Measurements from ENCODE around the gene REXO4.

Gene REXO4

DNA sequence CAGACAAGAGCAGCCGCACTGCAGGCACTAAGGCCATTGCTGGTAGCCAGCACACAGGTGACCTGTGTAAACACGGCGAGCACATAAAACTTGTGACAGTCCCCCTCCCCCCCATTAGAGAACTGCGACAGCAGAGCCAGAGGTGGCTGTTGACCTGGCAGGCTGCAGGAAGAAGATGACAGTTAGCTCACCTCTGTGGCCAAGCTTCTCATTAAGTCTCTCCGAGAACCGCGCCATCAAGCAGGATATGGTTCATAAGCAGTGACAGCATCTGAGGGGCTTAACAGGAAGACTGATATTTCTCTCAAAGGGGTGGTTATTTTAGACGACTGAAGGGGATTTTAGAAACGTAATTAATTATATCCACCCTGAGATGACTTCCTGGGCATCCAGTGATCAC is 47.1 kb downstream of the REXO4 start:
- DNase-seq (ENCODE audit: low read depth in 2 of 3, low spot score in 1 of 3) = no peak

DNA sequence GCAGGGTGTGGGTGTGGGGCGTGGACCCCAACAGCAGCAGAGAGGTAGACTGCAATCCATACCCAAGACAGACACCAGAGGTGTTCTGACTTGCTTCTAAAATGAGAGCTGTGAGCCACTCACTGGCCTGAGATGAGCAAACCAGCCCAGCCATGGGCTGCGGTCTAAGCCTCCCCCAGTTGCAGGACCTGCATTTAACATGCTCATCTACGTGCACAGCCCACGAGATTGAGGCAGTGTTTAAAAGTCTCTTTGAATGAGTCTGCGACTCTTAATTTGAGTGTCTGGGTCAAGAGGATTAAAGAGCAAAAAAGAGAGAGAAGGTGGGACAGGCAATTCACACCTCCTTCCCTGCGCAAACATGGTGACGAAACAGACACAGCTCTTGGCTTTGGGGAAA is 47.9 kb downstream of the REXO4 start:
- DNase-seq (ENCODE audit: low read depth in 2 of 3, low spot score in 1 of 3) = no peak

DNA sequence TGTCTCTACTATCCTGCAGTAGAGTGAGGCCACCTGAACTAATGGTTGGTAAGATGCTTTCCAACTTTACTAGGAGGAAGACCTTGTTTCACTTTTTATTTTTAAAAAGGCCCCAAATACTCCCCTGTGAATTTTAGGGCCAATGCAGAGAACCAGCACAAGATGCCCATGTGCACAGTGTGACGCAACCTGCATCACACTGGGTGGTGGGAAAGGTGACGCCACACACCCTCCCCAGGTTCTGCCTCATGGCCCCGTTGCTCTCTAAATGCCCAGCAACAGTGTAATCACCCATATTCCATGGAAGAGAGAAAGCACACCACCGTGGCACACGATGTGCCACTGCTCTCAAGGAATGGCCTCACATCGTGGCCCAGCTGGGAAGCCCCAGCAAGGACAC is 48.4 kb downstream of the REXO4 start:
- no peak for DNase-seq (ENCODE audit: low read depth in 2 of 3, low spot score in 1 of 3)

DNA sequence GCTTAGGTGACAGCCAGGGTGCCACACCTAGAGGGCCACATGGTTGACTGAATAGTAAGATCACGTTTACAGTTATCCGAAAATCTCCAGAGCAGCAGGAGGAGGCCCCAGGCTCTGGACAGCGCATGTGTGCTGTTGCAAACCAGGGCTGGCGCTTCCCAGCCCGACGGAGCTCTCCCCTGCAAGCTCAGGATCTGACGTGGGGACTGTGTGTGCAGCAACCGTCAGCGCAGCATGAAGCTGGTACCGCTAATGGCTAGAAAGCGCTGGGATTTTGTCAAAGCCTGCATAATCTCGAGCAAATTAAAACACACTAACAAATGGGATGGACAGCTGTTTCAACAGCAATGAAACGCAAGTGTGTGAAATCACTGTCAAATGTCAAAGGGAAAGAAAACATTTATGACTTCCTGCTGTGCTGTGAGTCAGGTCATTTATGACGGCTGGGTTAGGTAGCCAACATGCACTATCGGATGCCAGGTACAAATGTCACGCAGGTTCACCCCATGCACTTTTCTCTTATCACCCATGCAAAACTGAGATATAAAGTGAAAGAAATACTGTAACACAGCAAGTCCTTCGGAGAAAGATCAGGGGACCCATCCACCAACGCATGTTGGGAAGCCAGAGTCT is 49.4 kb downstream of the REXO4 start:
- DNase-seq (ENCODE audit: low read depth in 2 of 3, low spot score in 1 of 3) = no peak

DNA sequence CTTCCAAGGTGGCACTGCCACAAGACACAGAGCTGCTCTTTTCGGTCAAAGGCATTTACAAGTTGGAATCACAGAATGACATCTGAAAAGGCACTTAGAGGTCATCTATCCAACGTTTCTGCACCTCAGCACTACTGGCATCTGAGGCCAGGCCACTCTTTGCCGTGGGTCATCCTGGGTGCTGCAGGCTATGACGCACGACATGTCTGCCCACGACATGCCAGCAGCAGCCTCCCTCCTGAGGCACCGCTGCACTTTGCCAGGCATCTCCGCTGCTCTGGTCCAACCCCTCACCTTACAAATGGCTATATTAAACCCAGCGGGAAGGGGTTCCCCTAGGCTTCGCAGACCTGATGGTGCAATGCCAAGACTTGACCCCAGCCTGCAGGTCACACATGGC is 50.0 kb downstream of the REXO4 start:
- no peak for DNase-seq (ENCODE audit: low read depth in 2 of 3, low spot score in 1 of 3)

DNA sequence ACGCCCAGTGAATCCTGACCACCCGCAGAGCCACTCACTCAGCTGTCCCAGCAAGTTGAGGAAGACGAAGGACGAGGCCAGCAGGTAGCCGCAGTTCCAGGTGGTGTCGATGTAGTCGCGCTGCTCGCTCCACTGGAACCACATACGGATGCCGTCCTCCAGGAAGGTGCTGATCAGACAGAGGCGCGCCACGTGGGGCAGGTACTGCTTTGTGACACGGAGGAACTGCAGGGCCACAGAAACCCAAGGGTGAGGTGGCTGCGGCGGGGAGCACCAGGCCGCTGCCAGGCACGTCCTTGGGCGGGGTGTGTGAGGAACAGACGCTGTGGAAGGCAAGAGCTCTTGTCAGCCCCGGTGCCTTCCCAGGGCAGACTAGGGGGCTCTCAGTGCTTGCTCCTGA is 50.6 kb downstream of the REXO4 start:
- DNase-seq (ENCODE audit: low read depth in 2 of 3, low spot score in 1 of 3) = no peak

DNA sequence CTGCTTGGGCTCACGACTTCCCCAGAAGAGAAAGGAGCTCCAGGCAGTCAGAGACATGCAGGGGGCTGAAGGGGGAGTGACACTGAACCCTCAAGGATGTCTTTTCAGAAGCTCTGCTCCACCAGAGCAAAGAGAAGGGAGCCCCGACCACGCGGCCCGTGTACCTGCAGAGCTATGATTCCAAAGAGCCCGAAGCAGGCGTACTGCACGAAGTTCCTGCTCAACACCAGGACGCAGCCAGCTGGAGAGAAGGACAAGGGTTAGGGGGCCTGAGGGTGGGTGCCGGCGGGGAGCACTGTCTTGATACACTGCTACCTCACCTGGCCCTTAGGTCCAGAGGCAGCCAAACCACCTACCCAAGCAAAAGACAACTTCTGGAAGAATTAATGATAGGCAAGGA is 51.4 kb downstream of the REXO4 start:
- DNase-seq (ENCODE audit: low read depth in 2 of 3, low spot score in 1 of 3) = no peak

DNA sequence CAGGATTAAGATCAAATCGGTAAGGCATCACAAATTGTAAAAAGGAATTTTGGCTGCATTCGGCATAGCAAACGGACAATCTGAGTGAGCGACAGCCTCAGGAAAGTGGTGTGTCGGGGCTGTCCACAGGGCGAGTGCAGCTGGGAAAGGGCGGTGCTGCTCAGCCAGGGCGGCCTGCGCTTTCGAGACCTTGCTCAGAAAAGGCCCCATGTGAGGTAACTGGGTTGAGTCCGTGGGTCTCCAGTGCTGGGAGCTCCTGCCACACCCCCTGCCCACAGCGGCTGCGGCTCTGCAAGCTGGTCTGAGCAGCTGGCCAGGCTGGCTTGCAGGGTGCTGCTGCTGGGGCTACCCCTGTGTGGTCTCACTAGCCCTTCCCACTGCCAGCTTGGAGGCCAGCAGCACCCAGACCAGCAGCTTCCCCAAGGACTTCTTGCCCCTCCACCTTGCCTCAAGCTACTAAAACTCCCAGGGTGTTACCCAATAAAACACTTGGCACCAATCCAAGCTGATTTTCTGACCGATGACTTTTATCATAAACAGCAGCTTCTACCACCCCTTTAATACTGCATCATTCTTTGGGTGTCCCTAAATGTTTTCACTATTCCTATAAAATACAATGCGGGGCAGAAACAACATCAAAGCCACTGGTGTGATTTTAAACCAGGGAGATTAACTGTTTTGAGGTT is 55.3 kb downstream of the REXO4 start:
- no peak for DNase-seq (ENCODE audit: low read depth in 2 of 3, low spot score in 1 of 3)

DNA sequence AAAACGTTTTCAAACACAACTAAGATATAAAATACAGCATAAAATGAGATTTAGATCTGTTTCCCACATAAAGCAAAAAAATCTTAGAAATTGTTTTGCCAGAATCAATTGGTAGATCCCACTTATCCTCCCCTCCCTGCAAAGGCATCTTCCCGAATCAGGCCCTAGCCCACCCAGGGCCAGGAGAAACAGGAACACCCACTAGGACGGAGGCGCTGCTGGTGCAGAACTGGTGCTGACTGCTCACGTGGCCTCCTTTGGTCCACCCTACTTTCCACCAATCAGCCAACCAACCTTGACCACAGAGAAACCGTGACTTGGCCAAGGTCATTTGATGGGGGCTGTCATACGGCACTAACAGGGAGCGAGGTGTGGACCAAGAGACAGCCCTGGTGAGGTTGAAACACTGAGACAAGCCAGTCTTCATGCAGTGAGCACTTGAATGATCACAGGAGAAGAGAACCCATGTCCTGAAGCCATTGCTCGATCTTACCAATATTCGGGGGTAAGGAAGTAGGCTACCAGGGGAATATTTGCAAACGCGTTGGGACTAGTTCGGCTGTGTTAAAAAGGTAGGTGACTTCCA is 56.2 kb downstream of the REXO4 start:
- no peak for DNase-seq (ENCODE audit: low read depth in 2 of 3, low spot score in 1 of 3)

DNA sequence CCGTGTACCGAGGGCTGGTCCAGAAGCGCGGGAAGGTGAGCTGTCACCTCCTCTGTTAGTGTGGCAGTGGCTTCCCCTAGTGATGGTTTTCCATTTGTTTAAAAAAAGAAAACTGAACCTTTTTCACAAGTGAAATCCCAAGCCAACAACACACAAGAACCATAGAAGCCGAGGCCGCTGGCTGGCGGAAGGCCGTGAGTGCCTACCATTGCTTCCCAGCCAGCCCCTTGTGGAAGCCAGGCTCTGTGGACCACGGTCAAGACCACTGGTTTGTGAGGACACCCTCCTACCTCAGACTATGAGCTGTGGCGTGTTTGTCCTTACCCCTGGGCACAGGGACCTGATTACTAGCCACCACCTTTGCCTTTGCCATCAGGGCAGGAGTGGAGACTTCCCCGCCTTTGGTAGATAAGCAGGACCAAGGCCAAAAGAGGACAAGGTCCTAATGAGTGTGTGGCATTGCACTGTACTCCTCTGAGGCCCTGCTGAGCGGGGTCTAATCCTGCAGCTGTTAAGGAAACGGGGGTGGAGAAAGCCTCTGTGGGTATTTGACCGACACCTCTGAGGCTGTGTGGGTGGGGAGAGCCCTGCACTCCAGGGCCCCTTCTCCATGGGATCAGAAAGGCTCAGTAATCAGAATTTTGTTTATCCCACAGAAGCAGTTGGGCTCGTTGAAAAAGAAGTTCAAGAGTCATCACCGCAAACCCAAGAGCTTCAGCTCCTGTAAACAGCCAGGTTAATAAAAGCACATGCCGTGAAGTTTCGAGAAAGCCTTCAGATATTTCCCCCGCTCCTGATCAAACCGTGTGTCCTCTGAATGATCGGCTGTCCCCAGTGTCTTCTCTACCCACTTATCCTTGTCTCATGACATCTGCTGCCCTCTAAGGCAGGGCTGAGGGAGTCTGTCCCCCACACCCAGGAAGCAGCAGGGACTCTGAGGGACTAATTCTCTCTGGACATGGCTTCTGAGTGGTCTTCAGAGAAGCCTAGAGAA is 57.1 kb downstream of the REXO4 start:
- DNase-seq (ENCODE audit: low read depth in 2 of 3, low spot score in 1 of 3) = no peak

DNA sequence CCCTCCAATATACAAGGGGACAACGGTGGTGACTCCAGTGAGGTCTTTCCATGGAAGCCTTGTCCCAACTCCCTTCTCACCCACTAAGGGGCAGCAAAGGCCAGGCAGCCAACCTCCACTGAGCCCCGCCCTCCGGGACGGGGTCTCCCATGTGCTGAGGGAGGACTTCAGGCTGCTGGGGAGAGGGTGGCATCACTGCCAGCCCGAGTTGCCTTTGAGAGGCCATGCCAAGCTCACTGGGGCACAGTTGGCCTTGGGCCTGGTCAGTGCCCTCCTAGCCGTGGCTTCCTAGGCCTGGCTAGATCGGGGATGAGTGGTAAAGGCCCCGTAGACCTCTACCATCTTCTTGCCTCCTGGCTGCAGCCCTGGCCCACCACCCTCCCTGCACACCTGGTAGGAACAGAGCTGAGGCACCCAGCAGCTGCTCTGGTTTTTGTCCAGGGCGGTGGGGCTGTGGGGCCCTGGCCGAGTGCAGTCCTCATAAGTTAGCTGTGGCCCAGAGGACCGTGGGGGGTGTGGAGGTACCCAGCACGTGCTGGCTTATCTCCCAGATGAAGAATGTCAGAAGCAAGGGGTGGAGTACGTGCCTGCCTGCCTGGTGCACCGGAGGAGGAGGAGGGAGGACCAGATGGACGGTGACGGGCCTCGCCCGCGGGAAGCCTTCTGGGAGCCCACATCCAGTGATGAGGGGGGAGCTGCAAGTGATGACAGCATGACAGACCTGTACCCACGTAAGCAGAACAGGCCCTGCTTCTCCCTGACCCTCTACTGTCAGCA is 58.2 kb downstream of the REXO4 start:
- DNase-seq (ENCODE audit: low read depth in 2 of 3, low spot score in 1 of 3) = no peak

DNA sequence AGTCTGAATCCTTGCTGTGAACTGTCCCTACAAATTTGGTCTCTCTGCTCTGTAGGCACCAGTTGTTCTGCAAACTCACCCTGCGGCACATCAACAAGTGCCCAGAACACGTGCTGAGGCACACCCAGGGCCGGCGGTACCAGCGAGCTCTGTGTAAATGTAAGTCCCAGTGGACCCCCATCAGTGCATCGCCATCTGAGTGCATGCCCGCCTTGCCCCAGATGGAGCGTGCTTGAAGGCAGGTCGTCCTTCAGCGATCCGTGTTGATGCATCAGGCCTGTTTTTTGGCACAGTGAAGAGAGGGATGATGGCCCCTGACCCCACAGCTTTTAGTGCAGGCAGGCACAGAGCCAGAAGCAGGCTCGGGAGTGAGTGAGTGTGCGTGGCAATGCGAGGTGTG is 60.2 kb downstream of the REXO4 start:
- no peak for DNase-seq (ENCODE audit: low read depth in 2 of 3, low spot score in 1 of 3)

DNA sequence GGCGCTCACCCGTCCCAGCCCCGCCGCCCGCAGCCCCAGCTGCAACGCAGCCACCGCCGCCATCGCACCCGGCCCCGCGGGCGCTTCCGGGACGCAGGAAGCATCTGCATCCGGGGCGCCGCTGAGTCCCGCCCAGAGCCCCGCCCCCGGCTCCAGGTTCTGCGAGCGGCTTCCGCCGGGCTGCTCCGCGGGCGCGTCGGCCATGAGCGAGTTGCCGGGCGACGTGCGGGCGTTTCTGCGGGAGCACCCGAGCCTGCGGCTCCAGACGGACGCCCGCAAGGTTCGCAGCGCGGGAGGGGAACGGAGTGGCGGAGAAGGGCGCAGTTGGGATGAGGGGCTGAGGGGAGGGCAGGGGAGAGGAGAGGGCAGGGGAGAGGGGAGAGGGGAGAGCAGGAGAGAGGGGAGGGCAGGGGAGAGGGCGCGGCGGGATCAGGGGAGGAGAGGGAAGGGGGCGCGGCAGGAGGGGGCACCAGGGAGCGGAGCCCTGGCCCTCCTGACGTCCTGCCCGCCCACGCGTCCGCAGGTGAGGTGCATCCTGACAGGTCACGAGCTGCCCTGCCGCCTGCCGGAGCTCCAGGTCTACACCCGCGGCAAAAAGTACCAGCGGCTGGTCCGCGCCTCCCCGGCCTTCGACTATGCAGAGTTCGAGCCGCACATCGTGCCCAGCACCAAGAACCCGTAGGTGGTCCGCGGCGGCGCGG is 61.3 kb downstream of the REXO4 start, which contains the start of the genes SURF1 and SURF2:
TSS of gene SURF1 (minus strand) at position 97 of the 701 bp plus-strand sequence. CDS start at position 63, 34 bp downstream.
TSS of gene SURF2 (plus strand) at position 160 of the 701 bp plus-strand sequence. CDS start at position 203, 43 bp downstream.
- peak; percentile 76 to 89 (median 84) for DNase-seq (ENCODE audit: low read depth in 2 of 3, low spot score in 1 of 3)

Data from stimulated activated CD4-positive, alpha-beta T cell treated with anti-CD3 and anti-CD28 coated beads, Interleukin-12 subunit alpha, Interleukin-12 subunit beta, amount 100 ng/mL, for 48 hours (primary cell).